GM06990 (cell line): Measurements from ENCODE around the gene DSC2.
"Not testable (repeated sequence)": the region's sequence is repeated elsewhere in the genome, so short reads cannot be mapped to it uniquely, and the experiment has no call there.

Experiments
- DNase-seq: peaks from one replicate; pipeline ENCODE4 v3.0.0-alpha.2; 2011; ENCODE audit not compliant: insufficient read length; ENCODE audit errors: extremely low read depth
- H3K27me3 ChIP-seq: replicated peaks from 2 replicates; pipeline ENCODE4 v1.6.0; 2011; ENCODE audit warnings: low read length; ENCODE audit not compliant: control insufficient read depth, insufficient read depth
- H3K36me3 ChIP-seq: 2 replicates; pipeline ENCODE4 v1.5.1; 2011; ENCODE audit warnings: low read length; ENCODE audit not compliant: control insufficient read depth, insufficient read depth
- H3K4me3 ChIP-seq: replicated peaks from 2 replicates; pipeline ENCODE4 v1.5.1; 2011; ENCODE audit warnings: low read depth, mild to moderate bottlenecking, control low read depth, low read length
- CTCF ChIP-seq: IDR thresholded peaks from 2 replicates; pipeline ENCODE4 v1.5.1; 2011; ENCODE audit warnings: low read length, control low read depth, mild to moderate bottlenecking, inconsistent platforms; ENCODE audit not compliant: insufficient read depth, poor library complexity, severe bottlenecking

Gene DSC2

GRCh38 chr18:31134988-31135529 lies 32.8 kb upstream of the DSC2 start:
- no peak overlapping the region for H3K4me3 ChIP-seq
- no peaks in the 10 kb centered on the region for H3K27me3 ChIP-seq
- H3K36me3 ChIP-seq: no peaks in the 10 kb centered on the region
- TF ChIP-seq CTCF: no peak
- no peak for DNase-seq

- Histone ChIP-seq H3K27me3 (no peaks in the 10 kb centered on the region), H3K36me3 (no peaks in the 10 kb centered on the region), H3K4me3 (no peak overlapping the region)
- TF ChIP-seq CTCF: no peak
- no peak for DNase-seq
Observed at GRCh38 chr18:31129398-31130115, 27.3 kb upstream of the DSC2 start.

GRCh38 chr18:31125878-31126277 lies 23.7 kb upstream of the DSC2 start:
- Histone ChIP-seq H3K27me3 (no peaks in the 10 kb centered on the region), H3K36me3 (no peaks in the 10 kb centered on the region), H3K4me3 (no peak overlapping the region)
- no peak for TF ChIP-seq CTCF
- no peak for DNase-seq

- H3K27me3 ChIP-seq: not testable (repeated sequence)
Observed at GRCh38 chr18:31123125-31123524, 20.9 kb upstream of the DSC2 start.

GRCh38 chr18:31120594-31120993 lies 18.4 kb upstream of the DSC2 start:
- H3K27me3 ChIP-seq: no peaks in the 10 kb centered on the region
- H3K4me3 ChIP-seq: no peak overlapping the region
- TF ChIP-seq CTCF: no peak
- DNase-seq: no peak
- H3K36me3 ChIP-seq: no peaks in the 10 kb centered on the region

More at GRCh38 chr18:31123125-31123524, 20.9 kb upstream of the DSC2 start:
- not testable (repeated sequence) for H3K36me3 ChIP-seq, H3K4me3 ChIP-seq, DNase-seq

- Histone ChIP-seq H3K36me3 (no peaks in the 10 kb centered on the region), H3K27me3 (no peaks in the 10 kb centered on the region), H3K4me3 (no peak overlapping the region)
- no peak for DNase-seq
- TF ChIP-seq CTCF: no peak
Observed at GRCh38 chr18:31116853-31117595, 14.8 kb upstream of the DSC2 start.
